Stimulated activated CD8-positive, alpha-beta memory T cell treated with anti-CD3 and anti-CD28 coated beads, Interleukin-4, amount 100 ng/mL, for 48 hours (primary cell): ENCODE measurements around the gene UCHL5.
A peak's percentile ranks its signal among the peaks of the same experiment; 100 is the strongest.

Source experiments
- DNase-seq: peaks from one replicate; pipeline ENCODE4 v3.0.0-alpha.2; 2020

UCHL5 gene

GRCh38 chr1:193059282-193060114, at the start of gene UCHL5, which contains the start of gene RO60:
TSS of gene UCHL5 (minus strand) at chr1:193059360. CDS start at chr1:193059260, 100 bp downstream.
TSS of gene RO60 (plus strand) at chr1:193059612. CDS start at chr1:193069055, 9,443 bp downstream.
- peak; percentile 93 for DNase-seq

- DNase-seq = no peak
Observed at GRCh38 chr1:193108471-193108870, 49.3 kb upstream of the UCHL5 start.

- DNase-seq = no peak
Observed at GRCh38 chr1:193105821-193106177, 46.6 kb upstream of the UCHL5 start.

- peak; percentile 75 for DNase-seq
Observed at GRCh38 chr1:193104907-193105820, 46.0 kb upstream of the UCHL5 start, which contains the start of gene GLRX2. TSS of gene GLRX2 (minus strand) at chr1:193105414. CDS start at chr1:193105382, 32 bp downstream.

DNA sequence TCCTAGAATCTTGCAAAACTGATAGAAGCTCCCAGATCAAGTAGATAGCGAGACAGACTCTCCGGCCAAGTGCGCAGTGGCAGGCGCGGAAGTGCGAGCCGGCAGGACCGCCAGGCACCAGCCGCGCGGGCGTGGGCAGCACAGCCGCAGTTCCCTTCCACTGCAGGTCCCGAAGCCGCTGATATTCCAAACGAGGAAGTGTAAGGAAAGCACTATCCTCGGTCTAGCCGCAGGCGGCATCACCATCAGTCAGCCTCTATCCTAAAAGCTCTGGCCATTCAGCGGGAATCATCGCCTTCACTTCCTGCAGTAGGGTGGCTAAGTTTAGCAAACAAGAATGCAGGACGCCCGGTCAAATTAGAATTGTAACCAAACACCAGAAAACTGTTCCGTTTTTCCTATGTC, 45.3 kb upstream of the UCHL5 start:
- peak; percentile 48 for DNase-seq

GRCh38 chr1:193103759-193104501, 44.8 kb upstream of the UCHL5 start:
- no peak for DNase-seq

GRCh38 chr1:193102662-193103061, 43.5 kb upstream of the UCHL5 start:
- no peak for DNase-seq

- DNase-seq = no peak
Observed at GRCh38 chr1:193094112-193094511, 35.0 kb upstream of the UCHL5 start.

- no peak for DNase-seq
Observed at GRCh38 chr1:193090865-193091264, 31.7 kb upstream of the UCHL5 start.

GRCh38 chr1:193087893-193088292, 28.7 kb upstream of the UCHL5 start:
- DNase-seq = no peak

DNA sequence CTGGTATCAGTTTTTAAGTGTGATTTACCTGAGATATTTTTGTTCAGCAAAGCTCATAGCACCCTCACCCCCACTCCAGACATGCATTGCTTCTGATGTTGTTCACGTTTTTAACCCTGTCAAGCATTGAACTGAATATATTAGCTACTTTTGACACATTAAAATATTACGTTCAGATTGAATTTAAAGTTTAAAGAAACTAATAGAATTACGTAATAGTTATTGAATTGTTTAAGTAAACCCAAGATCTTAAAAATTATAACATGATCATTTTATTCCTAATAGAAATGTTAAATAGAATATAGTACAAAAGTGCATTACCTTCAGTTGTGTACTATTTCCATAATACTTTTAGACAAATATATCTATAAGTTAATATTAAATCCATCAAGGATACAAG, 27.2 kb upstream of the UCHL5 start:
- no peak for DNase-seq

DNA sequence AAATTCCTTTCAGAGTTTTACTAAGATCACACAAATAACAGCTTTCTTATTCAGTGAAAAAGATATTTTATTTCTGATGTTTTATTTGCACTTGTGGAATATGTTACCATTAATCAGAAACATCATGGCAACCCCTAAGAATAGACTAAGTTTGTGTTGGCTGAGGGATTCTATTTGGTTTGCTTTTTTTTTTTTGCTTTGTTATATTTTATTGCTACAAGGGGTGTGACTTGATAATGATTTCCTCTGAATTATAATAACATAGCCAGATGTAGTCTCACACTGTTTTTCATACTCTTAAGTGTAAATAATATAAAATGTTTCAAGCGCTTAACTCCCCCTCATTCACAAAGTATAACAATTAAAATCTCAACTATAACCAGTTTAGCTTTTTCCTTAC, 26.1 kb upstream of the UCHL5 start:
- DNase-seq = no peak

- DNase-seq = no peak
Observed at GRCh38 chr1:193083365-193084088, 24.4 kb upstream of the UCHL5 start.

DNA sequence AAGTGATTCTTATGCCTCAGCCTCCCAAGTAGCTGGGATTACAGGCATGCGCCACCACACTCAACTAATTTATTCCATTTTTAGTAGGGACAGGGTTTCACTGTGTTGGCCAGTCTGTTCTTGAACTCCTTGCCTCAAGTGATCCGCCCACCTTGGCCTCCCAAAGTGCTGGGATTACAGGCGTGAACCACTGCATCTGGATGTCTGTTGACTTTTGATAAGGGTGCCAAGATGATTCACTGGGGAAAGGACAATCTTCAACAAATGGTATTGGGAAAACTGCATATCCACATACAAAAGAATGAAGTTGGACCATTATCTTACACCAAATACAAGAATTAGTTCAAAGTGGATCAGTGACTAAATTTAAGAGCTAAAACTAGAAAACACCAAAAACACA, 20.0 kb upstream of the UCHL5 start:
- DNase-seq = no peak

- DNase-seq = no peak
Observed at GRCh38 chr1:193077991-193078390, 18.8 kb upstream of the UCHL5 start.

DNA sequence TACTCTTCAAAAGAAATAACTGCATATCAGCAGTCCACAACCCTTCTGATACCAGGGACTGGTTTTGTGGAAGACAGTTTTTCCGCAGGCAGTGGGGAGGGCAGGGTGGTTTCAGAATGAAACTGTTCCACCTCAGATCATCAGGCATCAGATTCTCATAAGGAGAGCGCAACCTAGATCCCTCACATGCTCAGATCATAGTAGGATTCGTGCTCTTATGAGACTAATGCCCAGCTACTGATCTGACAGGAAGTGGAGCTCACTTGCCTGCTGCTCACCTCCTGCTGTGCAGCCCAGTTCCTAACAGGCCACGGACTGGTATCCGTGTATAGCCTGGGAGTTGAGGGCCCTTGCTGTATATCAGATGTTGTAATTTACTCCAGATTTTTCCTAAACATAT, 11.8 kb upstream of the UCHL5 start:
- peak; percentile 39 for DNase-seq

DNA sequence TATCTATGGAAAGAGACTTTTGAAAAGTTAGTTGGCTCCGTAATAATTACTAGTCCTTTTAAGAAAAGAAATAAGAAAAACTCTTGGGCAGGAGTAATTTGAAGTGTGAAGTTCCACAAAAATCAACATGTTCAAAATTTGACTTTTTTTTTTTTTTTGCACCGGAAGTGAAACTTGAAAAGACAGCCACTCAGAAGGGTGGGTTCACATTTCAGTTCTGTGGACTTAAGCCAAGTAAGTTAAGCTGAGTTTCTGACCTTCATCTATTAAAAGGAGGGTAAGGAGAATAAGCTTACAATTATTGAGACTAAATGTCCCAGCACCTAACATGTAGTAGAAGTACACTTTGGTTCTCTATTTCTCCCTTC, 11.2 kb upstream of the UCHL5 start:
- no peak for DNase-seq

GRCh38 chr1:193069748-193070385, 10.7 kb upstream of the UCHL5 start:
- DNase-seq = no peak

- DNase-seq = no peak
Observed at GRCh38 chr1:193068013-193068412, 8.9 kb upstream of the UCHL5 start.

DNA sequence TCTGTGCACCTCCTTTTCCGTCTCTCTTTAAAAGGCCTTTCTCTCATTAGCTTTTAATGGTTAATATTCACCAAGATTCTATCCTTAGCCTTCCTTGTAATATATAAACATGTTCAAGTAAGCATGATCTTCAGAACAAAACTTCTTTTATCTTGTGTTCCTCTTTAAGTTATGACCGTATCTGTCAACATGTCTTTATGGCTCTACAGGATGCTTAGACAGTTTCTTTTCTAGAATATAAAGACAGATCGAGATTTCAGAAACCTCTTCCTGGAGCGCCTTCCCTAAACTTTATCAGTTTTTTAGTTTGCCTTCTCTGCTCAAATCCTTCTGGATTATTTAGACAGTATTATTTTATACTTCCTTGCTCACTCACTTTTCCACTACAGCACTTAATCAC, 7.4 kb upstream of the UCHL5 start:
- no peak for DNase-seq

GRCh38 chr1:193065954-193066353, 6.8 kb upstream of the UCHL5 start:
- no peak for DNase-seq
